HG02678 (cell line): ENCODE measurements around the gene PLXNB3.
"Not testable (repeated sequence)": the region's sequence is repeated elsewhere in the genome, so short reads cannot be mapped to it uniquely, and the experiment has no call there.

Experiments
- ATAC-seq: cut with Tn5 transposase; IDR thresholded peaks from one replicate; pipeline ENCODE4 v1.9.1; 2021; ENCODE audit warnings: mild to moderate bottlenecking, moderate library complexity; ENCODE audit not compliant: unreplicated experiment

Gene PLXNB3

GRCh38 chrX:153806999-153807575, 43.0 kb downstream of the PLXNB3 start:
- ATAC-seq = no peak

DNA sequence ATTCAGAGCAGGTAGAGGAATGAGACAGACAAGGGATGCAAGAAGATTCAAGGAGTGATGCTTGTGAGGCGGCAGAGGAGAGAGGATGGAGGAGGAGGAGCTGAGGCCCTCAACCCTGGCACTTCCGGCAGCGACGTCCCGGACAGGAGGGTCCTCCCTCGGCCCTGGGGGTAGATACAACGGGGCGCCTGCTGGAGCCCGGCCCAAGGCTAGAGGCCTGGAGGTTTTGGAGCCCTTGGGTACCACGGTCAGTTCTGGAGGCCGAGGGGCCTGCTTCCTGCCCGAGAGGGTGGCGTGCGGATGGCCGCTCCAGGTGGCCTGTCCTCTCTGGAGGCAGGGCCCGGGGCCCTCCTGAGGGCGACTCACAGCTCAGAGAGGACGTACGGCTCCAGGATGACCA, 43.9 kb downstream of the PLXNB3 start:
- ATAC-seq = no peak

DNA sequence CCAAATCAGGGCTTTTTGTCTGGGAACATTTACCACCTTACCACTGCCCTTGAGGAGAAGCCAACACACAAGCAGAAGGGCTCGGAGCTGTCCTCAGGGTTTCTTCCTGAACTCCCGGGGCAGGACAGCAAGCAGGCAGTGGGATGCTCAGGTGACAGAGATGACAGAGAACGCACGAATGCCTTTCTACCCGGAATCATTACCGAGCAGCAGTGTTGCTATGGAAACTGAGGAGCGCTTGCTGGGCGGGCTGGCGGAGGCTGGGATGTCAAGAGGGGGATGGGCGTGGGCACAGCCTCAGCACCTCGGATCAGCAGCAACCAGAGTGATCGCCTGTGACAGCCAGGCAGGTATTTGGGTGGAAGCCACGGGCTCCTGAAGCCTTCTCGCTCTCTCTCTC, 48.2 kb downstream of the PLXNB3 start:
- no peak for ATAC-seq

DNA sequence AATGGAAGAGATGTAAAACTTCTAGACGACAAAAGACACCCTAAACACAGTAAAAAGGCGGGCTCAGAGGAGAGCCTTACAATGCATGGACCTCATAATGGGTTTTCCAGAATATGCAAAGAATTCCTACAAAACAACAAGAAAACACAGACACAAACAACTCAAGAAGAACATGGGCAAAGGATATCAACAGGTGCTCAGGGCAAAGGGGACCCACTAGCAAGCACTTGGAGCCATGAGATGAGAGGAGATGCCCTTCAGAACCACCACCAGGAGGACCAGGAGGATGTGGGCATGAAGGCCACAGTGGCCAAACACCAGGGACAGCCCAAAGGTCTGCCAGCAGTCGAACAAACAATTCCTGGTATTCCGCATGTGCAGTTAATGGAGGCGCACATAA, 49.1 kb downstream of the PLXNB3 start:
- no peak for ATAC-seq

DNA sequence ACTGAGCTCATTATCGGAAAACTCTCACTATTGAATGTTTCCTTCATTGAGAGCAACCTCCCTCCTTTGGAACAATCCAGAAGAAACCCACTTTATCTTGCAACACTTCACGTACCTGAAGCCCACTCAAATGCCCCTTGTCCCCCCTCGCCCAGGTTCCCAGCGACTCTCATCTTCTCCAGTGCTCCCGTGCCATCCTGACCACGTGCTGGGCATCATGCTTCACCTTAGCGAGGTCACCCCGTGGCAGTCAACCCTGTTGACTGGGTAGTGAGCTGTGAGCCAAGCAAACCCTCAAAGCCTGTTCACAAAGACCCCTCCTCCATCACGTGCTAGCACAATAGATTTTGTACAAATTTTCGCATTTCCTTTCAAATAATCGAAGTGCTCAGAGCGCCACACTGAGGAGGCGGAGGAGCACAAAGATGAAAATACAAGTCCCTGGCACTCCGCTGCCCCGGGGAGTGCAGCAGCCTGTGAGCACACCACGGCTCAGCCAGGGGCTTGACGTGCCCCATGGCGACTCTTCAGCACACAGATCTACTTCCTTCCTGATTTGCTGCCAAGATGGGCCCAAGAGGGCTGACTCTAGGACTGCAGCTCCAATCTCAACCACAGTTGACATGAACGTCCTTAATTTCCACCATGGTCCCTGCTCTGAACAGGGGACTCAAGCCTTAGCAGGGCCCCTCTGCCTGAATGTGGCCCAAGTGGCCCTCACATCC, 50.7 kb downstream of the PLXNB3 start:
- ATAC-seq = no peak

DNA sequence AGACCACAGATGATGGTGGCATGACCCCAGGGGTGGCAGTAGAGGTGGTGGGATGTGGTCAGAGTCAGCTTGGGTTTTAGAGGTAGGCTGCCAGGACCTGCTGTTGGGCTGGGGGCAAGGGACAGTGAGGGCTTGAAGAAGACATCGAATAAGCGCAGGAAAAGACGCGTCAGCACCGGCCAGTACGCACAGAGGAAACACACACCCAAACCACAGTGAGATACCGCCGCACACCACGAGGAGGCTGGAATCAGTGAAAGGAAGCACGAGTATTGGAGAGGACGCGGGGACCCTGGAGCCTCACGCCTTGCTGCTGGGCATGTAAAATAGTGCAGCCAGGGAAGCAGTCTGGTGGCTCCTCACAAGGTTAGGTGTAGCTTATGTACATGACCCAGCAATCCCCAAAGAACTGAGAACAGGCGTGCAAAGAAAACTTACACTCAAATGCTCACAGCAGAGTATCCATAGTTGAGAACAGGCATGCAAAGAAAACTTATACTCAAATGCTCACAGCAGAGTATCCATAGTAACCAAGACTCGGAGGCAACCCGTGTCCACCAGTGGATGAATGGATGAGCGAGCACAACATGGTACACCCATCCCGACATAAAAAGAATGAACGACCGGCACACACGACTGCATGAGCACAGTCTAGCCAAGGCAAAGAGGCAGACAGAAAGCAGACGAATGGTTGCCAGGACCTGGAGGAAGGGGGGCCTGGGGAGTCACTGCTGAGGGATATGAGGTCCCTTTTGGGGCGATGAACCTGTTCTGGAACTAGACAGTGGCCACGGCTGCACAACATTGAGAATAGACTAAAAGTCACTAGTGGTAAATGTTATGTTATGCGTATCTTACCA, 53.0 kb downstream of the PLXNB3 start:
- ATAC-seq = no peak

GRCh38 chrX:153818064-153818463, 54.0 kb downstream of the PLXNB3 start:
- not testable (repeated sequence) for ATAC-seq

GRCh38 chrX:153818571-153819383, 54.7 kb downstream of the PLXNB3 start:
- ATAC-seq = no peak

DNA sequence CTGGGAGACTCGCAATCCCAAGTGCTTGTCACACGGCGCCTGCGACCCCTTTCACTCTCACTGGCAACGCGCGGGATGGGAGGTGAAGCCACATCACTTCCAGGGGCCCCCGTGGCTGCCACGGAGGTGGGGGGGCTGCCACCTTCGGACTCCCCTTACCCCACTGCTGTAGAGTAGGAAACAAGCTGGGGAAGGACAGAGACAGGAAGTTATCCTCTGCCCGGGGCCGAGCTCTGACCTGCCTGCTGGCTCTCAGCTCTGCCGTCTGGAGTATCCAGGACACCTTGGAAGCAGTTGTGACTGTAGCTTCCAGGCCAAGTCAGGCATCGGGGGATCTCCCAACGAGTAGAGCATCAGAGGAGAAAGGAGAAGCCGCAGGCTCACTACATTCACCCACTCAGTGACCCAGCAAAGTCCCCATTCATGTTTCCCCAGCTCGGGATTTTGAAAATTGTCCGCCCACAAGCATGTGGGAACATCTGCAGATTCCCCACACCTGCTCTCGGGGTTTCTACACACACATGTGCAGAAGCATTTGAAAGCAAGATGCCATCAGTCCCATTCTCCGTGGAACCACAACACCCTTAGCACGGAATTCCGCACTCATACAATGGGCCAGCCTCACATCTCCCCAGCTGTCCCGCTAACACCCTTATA, 55.5 kb downstream of the PLXNB3 start:
- no peak for ATAC-seq

DNA sequence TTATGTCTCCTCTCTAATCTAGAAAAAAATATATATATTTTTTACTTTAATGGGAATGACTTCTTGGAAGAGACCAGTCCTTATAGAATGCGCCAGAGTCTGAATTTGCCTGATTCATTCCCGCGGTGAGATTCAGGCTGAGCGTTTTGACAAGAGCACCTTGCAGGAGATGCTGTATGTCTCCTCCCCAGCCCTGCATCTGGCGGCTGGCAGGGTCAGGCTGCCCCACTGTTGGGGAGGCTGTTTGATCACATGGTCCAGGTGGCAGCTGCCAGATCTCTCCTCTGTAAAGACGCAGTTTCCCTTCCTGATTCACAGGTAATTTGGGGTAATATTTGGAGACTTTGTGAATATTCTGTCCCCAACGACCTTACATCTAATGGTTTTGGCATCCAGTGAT, 56.6 kb downstream of the PLXNB3 start:
- ATAC-seq = no peak

DNA sequence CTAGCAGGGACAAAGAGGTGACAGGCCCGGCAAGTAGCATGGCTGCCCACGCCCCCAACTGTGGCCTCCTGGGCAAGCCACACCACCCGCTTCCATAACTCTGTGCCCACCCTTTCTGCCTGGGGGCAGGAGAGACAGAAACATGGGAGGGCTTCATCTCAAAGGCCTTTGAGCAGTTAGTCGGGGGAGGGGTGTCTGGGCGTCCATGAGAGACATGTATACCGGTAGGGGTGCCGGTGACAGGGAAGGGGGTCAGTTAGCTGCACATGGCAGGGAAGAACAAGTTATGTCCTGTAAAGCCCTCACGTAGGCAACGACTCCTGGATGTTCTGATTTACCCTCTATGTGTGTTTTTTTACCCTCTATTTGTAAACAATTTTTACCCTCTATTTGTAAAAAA, 57.0 kb downstream of the PLXNB3 start:
- no peak for ATAC-seq

DNA sequence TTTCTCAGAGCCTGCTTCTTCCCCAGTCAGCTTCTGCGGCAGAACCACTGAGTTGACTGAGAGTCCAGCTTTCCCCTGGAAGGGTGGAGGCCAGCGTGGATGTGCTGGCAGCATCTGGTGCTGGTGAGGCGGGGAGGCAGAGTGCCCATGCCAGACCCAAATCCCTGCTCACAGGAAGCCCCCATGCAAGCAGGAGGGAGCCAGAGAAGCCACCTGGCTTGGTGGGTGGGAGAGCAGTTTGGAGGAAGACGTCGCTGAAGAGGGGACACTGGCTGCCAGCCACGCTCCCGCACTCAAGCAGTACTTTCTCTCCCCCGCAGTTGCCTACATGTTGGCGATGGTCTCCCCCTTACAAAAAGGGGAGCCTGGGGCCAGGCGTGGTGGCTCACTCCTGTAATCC, 60.3 kb downstream of the PLXNB3 start:
- ATAC-seq = no peak

DNA sequence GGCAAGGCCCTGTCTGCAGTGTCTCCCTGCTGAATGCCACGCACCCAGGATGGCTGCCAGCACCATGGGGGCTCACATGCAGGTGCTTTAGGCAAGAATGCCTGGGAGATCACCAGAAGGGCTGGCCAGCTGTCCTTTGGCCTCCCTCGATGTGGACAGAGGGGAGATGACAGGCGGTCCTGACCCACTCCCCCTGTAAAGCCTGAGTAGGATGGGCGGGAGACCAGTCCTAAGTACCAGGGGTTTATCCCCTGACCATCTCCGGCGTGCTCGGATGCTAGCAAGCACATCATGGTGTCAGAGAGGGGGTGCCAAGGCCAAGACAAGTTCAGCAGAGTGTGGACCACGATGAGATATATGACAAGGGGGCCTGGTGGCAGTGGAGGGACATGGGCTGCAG, 61.0 kb downstream of the PLXNB3 start:
- no peak for ATAC-seq
